ENCODE results near the gene ATPAF1. TPM values are rescaled to one million over a fixed set of nuclear protein-coding genes. Genes with fewer than 3 reads are reported as not detected.

ATPAF1 gene
- total RNA-seq, 1 donor from 2014 or later: 19.3 TPM

DNA sequence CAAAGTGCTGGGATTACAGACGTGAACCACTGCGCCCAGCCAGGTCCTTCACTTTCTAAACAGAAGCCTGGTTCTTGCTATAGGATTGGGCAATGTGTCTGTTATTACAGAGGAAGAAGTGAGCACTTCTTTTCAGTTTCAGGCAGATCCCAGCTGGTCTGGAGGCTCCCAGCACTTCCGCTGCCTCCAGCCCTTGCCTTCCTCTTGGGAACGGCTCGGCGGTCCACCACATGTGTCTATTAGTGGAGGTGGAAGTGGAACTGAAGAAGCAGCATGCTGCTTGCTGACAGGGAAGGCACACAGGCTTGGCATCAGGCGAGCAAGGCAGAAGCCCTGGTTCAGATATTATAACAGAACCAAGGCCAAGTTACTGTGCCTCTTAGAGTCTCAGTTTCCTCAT is 81.1 kb downstream of the ATPAF1 start:
- no peak for TF ChIP-seq EZH2 (IDR thresholded peaks at IDR 0.05; ENCODE audit: insufficient read depth, low read length)
- TF ChIP-seq, protein P1, sequence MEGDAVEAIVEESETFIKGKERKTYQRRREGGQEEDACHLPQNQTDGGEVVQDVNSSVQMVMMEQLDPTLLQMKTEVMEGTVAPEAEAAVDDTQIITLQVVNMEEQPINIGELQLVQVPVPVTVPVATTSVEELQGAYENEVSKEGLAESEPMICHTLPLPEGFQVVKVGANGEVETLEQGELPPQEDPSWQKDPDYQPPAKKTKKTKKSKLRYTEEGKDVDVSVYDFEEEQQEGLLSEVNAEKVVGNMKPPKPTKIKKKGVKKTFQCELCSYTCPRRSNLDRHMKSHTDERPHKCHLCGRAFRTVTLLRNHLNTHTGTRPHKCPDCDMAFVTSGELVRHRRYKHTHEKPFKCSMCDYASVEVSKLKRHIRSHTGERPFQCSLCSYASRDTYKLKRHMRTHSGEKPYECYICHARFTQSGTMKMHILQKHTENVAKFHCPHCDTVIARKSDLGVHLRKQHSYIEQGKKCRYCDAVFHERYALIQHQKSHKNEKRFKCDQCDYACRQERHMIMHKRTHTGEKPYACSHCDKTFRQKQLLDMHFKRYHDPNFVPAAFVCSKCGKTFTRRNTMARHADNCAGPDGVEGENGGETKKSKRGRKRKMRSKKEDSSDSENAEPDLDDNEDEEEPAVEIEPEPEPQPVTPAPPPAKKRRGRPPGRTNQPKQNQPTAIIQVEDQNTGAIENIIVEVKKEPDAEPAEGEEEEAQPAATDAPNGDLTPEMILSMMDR (IDR thresholded peaks at IDR 0.05; ENCODE audit: insufficient read depth, low read depth, low read length): no peak
- no peak overlapping the region for H3K4me2 ChIP-seq (ENCODE audit: low read length)
- no peak overlapping the region for H3K4me3 ChIP-seq (ENCODE audit: insufficient read depth, low read depth, low read length)
- no peaks in the 10 kb centered on the region for H3K9me3 ChIP-seq (ENCODE audit: insufficient read depth, low read depth, low read length)
- H3K27ac ChIP-seq (ENCODE audit: low read depth, low read length): no peak overlapping the region
- DNase-seq (ENCODE audit: low read depth): no peak
- H3K9ac ChIP-seq (ENCODE audit: low read length): no peak overlapping the region
- no peaks in the 10 kb centered on the region for H3K27me3 Mint-ChIP-seq (ENCODE audit: low read depth, unreplicated experiment)
- H3K27me3 ChIP-seq (ENCODE audit: insufficient read depth, low read length): no peaks in the 10 kb centered on the region
- H3K4me1 ChIP-seq (ENCODE audit: insufficient read depth, low read length): no peaks in the 10 kb centered on the region
- H4K20me1 ChIP-seq (ENCODE audit: insufficient read depth, low read length): no peaks in the 10 kb centered on the region
- H3K4me3 Mint-ChIP-seq (ENCODE audit: unreplicated experiment): no peak overlapping the region
- H2AFZ ChIP-seq (ENCODE audit: low read depth, low read length): no peak overlapping the region
- H3K36me3 ChIP-seq (ENCODE audit: insufficient read depth, low read length): peaks cover 11% of the 10 kb centered on the region
- no peak for FAIRE-seq
- H3K4me1 Mint-ChIP-seq (ENCODE audit: low read depth, unreplicated experiment): no peaks in the 10 kb centered on the region
- H3K79me2 ChIP-seq (ENCODE audit: insufficient read depth, low read length): no peaks in the 10 kb centered on the region
- no peak overlapping the region for H3K27ac Mint-ChIP-seq (ENCODE audit: unreplicated experiment)
- peaks cover 51% of the 10 kb centered on the region for H3K36me3 Mint-ChIP-seq (ENCODE audit: low read depth, unreplicated experiment)
- peaks cover 25% of the 10 kb centered on the region for H3K9me3 Mint-ChIP-seq (ENCODE audit: unreplicated experiment)

DNA sequence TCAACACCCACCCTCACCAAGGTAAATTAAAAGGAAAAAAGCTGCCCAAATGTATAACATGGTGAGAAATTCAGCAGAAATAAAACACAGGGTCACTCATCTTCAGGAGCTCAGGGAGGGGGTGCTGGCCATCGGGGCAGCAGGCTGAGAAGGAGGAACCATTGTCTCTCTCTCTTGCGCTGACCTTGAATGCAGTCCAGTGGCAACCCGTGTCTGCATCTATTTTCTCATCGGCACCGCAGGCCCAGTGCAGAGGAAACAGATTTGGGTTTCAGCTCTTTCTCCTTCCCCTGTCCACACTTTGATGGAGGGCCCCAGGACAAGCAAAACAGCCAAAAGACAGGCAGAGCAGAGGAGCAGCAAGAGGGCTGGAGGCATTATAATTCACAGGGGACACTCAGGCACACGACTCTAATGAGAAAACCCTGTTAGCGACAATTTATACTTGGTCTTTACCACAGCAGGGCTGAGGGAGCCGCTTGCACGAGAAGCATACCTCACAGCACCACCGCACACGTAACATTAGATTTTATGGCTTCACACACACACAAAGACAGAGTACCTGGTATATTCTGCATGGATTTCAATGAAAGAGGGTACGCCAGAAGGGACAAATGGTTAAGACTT is 82.7 kb downstream of the ATPAF1 start:
- no peaks in the 10 kb centered on the region for H3K27me3 Mint-ChIP-seq (ENCODE audit: low read depth, unreplicated experiment)
- no peaks in the 10 kb centered on the region for H3K4me1 ChIP-seq (ENCODE audit: insufficient read depth, low read length)
- H3K9ac ChIP-seq (ENCODE audit: low read length): no peak overlapping the region
- no peak overlapping the region for H3K27ac ChIP-seq (ENCODE audit: low read depth, low read length)
- H4K20me1 ChIP-seq (ENCODE audit: insufficient read depth, low read length): no peaks in the 10 kb centered on the region
- H3K4me1 Mint-ChIP-seq (ENCODE audit: low read depth, unreplicated experiment): peaks cover 8% of the 10 kb centered on the region
- no peak overlapping the region for H2AFZ ChIP-seq (ENCODE audit: low read depth, low read length)
- no peak overlapping the region for H3K4me3 Mint-ChIP-seq (ENCODE audit: unreplicated experiment)
- no peaks in the 10 kb centered on the region for H3K27me3 ChIP-seq (ENCODE audit: insufficient read depth, low read length)
- H3K27ac Mint-ChIP-seq (ENCODE audit: unreplicated experiment): no peak overlapping the region
- no peak for TF ChIP-seq EZH2 (IDR thresholded peaks at IDR 0.05; ENCODE audit: insufficient read depth, low read length)
- TF ChIP-seq, protein P1 (IDR thresholded peaks at IDR 0.05; ENCODE audit: insufficient read depth, low read depth, low read length): no peak
- peaks cover 17% of the 10 kb centered on the region for H3K9me3 Mint-ChIP-seq (ENCODE audit: unreplicated experiment)
- H3K4me3 ChIP-seq (ENCODE audit: insufficient read depth, low read depth, low read length): no peak overlapping the region
- H3K9me3 ChIP-seq (ENCODE audit: insufficient read depth, low read depth, low read length): no peaks in the 10 kb centered on the region
- H3K79me2 ChIP-seq (ENCODE audit: insufficient read depth, low read length): no peaks in the 10 kb centered on the region
- peaks cover 44% of the 10 kb centered on the region for H3K36me3 Mint-ChIP-seq (ENCODE audit: low read depth, unreplicated experiment)
- H3K4me2 ChIP-seq (ENCODE audit: low read length): no peak overlapping the region
- FAIRE-seq: no peak
- DNase-seq (ENCODE audit: low read depth): no peak
- peaks cover 5% of the 10 kb centered on the region for H3K36me3 ChIP-seq (ENCODE audit: insufficient read depth, low read length)

DNA sequence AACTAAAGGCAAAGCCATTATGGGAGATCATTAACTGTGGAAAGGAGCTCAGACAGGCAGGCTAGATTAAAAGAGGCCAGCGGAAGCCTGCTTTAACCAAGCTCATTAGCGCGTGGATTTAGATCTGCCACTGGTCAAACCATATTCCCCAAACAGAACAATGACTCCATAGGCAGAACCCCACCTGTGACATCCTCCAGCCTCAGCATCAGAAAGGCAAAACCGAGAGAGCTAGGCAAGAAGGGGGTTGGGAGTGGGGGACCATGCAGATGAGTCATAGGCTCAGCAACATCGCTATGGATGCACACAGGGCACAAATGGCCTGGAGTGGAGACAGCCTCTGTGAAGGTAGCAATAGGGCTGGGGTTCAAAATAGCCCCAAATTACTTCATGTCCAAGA is 84.7 kb downstream of the ATPAF1 start:
- Histone ChIP-seq H4K20me1 (ENCODE audit: insufficient read depth, low read length) (no peaks in the 10 kb centered on the region), H3K9ac (ENCODE audit: low read length) (no peak overlapping the region), H2AFZ (ENCODE audit: low read depth, low read length) (no peak overlapping the region), H3K4me2 (ENCODE audit: low read length) (no peak overlapping the region), H3K4me3 (ENCODE audit: insufficient read depth, low read depth, low read length) (no peak overlapping the region), H3K9me3 (ENCODE audit: insufficient read depth, low read depth, low read length) (no peaks in the 10 kb centered on the region), H3K27ac (ENCODE audit: low read depth, low read length) (no peak overlapping the region), H3K27me3 (ENCODE audit: insufficient read depth, low read length) (no peaks in the 10 kb centered on the region), H3K4me1 (ENCODE audit: insufficient read depth, low read length) (no peaks in the 10 kb centered on the region), H3K79me2 (ENCODE audit: insufficient read depth, low read length) (no peaks in the 10 kb centered on the region), H3K36me3 (ENCODE audit: insufficient read depth, low read length) (peaks cover 7% of the 10 kb centered on the region)
- FAIRE-seq (no peak), DNase-seq (ENCODE audit: low read depth) (no peak)
- Mint-ChIP-seq H3K4me1 (ENCODE audit: low read depth, unreplicated experiment) (peaks cover 8% of the 10 kb centered on the region), H3K9me3 (ENCODE audit: unreplicated experiment) (no peaks in the 10 kb centered on the region), H3K4me3 (ENCODE audit: unreplicated experiment) (no peak overlapping the region), H3K36me3 (ENCODE audit: low read depth, unreplicated experiment) (peaks cover 34% of the 10 kb centered on the region), H3K27ac (ENCODE audit: unreplicated experiment) (no peak overlapping the region), H3K27me3 (ENCODE audit: low read depth, unreplicated experiment) (no peaks in the 10 kb centered on the region)
- no peak for TF ChIP-seq EZH2 (IDR thresholded peaks at IDR 0.05; ENCODE audit: insufficient read depth, low read length)
- TF ChIP-seq, protein P1 (IDR thresholded peaks at IDR 0.05; ENCODE audit: insufficient read depth, low read depth, low read length): no peak
